Germinal center (tissue), 1 donor: ENCODE data around the gene ALKBH3.

ENCODE experiments used
- DNase-seq: peaks from one replicate; pipeline ENCODE4 v3.0.0; 2012; ENCODE audit warnings: mixed read lengths, low spot score

The ALKBH3 gene

GRCh38 chr11:43895601-43896000 is 15.0 kb downstream of the ALKBH3 start:
- no peak for DNase-seq

- DNase-seq: no peak
Observed at GRCh38 chr11:43898574-43898973, 17.9 kb downstream of the ALKBH3 start.

GRCh38 chr11:43899094-43899493 is 18.5 kb downstream of the ALKBH3 start:
- DNase-seq: no peak

- DNase-seq: no peak
Observed at GRCh38 chr11:43901551-43901950, 20.9 kb downstream of the ALKBH3 start.

- DNase-seq: no peak
Observed at GRCh38 chr11:43903078-43903477, 22.4 kb downstream of the ALKBH3 start.

GRCh38 chr11:43903969-43904368 is 23.3 kb downstream of the ALKBH3 start:
- DNase-seq: no peak

GRCh38 chr11:43904742-43905535 is 24.3 kb downstream of the ALKBH3 start:
- no peak for DNase-seq

- no peak for DNase-seq
Observed at GRCh38 chr11:43905813-43906241, 25.2 kb downstream of the ALKBH3 start.

- DNase-seq: no peak
Observed at GRCh38 chr11:43907028-43907975, 26.7 kb downstream of the ALKBH3 start.

GRCh38 chr11:43908191-43908590 is 27.6 kb downstream of the ALKBH3 start:
- DNase-seq: no peak

GRCh38 chr11:43908683-43909082 is 28.1 kb downstream of the ALKBH3 start:
- no peak for DNase-seq

GRCh38 chr11:43913829-43914380 is 33.3 kb downstream of the ALKBH3 start:
- no peak for DNase-seq

- DNase-seq: no peak
Observed at GRCh38 chr11:43914466-43914865, 33.8 kb downstream of the ALKBH3 start.

- DNase-seq: no peak
Observed at GRCh38 chr11:43916621-43917020, 36.0 kb downstream of the ALKBH3 start.

- no peak for DNase-seq
Observed at GRCh38 chr11:43917851-43918250, 37.2 kb downstream of the ALKBH3 start.

- no peak for DNase-seq
Observed at GRCh38 chr11:43918662-43919061, 38.0 kb downstream of the ALKBH3 start.

GRCh38 chr11:43919852-43920597 is 39.4 kb downstream of the ALKBH3 start:
- DNase-seq: no peak

GRCh38 chr11:43920598-43921419 is 40.2 kb downstream of the ALKBH3 start:
- DNase-seq: no peak

GRCh38 chr11:43921561-43922294 is 41.1 kb downstream of the ALKBH3 start:
- no peak for DNase-seq

GRCh38 chr11:43922295-43922648 is 41.6 kb downstream of the ALKBH3 start:
- no peak for DNase-seq
